ENCODE data around the gene TSPAN31.

DNA sequence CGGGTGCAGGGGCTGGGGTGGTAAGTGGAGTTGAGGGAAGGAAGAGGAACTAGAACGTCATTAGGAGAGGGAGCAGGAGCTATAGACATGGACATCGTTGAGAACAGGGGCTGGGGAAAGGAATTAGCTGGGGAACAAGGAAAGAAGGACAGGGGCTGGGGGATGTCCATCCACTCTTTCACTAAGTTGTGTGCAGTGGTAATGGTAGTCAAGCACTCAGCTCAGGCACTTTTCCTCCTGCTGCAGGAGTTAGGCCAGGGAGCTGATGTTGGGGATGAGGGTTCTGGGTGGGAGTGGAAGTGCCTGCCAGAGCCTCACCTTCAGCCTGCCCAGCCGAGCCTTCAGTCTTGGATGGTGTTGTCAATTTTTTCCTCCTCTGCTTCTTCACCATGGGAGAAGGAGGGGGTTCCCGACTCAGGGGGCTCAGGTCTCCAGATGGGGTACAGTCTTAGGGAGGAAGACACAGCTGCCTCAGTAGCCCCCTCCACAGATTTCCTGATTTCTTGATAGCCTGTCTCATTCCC lies 15.5 kb upstream of the TSPAN31 start:
- no peak for TF ChIP-seq POLR2A (IDR thresholded peaks at IDR 0.05)
- TF ChIP-seq, protein P1, sequence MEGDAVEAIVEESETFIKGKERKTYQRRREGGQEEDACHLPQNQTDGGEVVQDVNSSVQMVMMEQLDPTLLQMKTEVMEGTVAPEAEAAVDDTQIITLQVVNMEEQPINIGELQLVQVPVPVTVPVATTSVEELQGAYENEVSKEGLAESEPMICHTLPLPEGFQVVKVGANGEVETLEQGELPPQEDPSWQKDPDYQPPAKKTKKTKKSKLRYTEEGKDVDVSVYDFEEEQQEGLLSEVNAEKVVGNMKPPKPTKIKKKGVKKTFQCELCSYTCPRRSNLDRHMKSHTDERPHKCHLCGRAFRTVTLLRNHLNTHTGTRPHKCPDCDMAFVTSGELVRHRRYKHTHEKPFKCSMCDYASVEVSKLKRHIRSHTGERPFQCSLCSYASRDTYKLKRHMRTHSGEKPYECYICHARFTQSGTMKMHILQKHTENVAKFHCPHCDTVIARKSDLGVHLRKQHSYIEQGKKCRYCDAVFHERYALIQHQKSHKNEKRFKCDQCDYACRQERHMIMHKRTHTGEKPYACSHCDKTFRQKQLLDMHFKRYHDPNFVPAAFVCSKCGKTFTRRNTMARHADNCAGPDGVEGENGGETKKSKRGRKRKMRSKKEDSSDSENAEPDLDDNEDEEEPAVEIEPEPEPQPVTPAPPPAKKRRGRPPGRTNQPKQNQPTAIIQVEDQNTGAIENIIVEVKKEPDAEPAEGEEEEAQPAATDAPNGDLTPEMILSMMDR (IDR thresholded peaks at IDR 0.05), result no peak
